Stimulated activated CD8-positive, alpha-beta memory T cell treated with anti-CD3 and anti-CD28 coated beads, Interleukin-4, amount 100 ng/mL, for 1 hour (primary cell): ENCODE measurements around the gene STK11IP.

Experiments
- DNase-seq, 2 donors: peaks; one replicate each; pipeline ENCODE4 v3.0.0-alpha.2; 2020; ENCODE audit warnings: low read depth in 2 of 2, low spot score in 1 of 2

STK11IP gene

DNA sequence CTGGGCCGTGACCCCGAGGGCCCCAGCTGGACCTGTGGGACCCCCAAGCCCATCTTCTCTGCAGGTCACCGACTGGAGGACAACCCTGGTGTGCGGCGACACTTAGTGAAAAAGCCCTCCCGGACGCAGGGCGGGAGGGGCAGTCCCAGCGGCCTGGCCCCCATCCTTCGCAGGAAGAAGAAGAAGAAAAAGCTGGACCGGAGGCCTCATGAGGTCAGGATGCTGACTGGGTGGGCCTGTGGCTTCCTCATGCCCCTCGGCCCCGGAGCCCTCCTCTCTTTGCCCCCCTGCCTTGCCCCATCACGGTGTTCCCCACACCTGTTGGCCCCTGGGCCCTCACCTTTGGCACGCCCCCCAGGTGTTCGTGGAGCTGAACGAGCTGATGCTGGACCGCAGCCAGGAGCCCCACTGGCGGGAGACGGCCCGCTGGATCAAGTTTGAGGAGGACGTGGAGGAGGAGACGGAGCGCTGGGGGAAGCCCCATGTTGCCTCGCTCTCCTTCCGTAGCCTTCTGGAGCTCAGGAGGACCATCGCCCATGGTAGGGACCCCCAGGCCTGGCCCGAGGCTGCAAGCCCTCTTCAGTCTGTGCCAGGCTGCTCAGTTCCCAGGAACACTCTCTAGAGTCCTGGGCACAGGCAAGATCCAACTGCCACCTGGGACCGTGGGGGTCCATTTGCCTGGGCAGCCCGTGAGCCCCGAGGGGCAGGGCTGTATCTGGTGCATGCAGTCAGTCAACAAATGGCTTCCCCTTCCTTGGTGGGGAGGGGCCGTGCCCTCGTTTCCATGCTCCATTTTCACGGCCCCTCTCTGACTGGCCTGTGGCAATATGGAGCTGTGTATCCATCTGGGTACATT, 34.5 kb downstream of the STK11IP start:
- DNase-seq, result no peak

DNA sequence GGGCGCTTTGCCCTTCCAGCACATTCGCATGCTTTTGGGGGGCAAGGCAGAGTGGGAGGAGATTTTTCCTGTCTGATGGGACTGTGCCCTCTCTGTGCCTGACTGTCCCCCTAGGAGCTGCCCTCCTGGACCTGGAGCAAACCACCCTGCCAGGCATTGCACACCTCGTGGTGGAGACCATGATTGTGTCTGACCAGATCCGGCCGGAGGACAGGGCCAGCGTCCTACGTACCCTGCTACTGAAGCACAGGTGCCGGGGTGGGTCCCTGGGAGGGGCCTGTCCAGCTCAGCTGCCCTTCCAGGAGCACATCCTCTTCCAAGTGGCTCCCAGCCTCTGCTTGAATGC, 35.1 kb downstream of the STK11IP start:
- DNase-seq, result no peak

DNA sequence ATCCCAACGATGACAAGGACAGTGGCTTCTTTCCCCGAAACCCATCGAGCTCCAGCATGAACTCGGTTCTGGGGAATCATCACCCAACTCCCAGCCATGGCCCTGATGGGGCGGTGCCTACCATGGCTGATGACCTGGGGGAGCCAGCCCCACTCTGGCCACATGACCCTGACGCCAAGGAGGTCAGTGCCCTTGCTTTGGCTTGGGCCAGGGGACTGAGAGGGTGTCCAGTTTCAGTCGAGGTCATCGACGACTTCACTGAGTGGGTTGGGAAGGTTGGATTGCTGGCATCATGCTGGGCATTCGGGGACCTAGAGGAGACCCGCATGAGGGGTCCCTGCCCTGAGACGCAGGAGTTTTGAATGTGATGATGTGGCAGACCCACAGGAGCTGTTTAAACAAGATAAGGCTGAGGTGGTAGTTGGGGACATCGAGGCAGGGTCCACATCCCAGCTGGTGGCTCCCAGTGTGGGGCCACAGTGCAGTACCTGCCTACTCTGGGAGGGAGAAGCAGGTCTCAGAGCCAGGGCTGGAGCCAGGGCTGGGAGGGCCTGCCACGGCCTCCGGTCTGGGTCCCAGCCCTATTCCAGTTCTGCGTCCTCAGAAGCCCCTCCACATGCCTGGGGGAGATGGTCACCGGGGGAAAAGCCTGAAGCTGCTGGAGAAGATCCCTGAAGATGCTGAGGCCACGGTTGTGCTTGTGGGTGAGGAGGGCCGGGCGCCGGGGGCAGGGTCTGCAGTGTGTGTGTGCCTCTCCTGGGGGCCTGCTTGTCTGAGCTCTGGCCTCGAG, 35.8 kb downstream of the STK11IP start:
- DNase-seq, result no peak

DNA sequence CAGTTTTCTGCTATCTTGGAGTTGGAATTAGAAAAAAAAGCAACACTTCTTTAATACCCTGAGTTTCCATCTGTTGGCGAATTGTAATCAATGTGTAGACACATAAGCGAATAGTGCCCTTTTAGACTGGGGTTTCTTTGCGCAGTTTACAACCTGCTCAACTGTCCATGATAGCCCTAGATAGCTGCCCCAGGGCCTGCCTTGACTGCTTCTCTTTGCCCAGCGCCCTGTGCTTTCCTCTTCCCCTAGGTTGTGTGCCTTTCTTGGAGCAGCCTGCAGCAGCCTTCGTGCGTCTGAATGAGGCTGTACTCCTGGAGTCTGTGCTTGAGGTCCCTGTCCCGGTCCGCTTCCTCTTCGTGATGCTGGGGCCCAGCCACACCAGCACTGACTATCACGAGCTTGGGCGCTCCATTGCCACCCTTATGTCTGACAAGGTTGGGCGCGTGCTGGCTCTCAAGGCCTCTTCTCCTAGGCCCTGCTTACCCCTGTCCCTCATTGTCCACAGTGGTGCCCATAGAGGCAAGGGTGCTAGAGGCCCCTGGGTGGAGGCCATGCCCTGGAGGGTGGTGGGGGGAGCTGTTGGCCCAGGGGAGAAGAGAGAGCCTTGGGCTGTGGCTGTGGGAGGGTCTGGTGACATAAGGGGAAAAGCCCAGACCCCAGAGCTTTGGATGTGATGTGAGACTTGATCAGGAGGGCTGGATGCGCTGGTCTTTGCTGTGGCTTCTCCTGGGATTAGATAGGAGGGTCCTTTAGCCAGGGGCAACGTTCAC, 36.7 kb downstream of the STK11IP start:
- DNase-seq, result no peak

DNA sequence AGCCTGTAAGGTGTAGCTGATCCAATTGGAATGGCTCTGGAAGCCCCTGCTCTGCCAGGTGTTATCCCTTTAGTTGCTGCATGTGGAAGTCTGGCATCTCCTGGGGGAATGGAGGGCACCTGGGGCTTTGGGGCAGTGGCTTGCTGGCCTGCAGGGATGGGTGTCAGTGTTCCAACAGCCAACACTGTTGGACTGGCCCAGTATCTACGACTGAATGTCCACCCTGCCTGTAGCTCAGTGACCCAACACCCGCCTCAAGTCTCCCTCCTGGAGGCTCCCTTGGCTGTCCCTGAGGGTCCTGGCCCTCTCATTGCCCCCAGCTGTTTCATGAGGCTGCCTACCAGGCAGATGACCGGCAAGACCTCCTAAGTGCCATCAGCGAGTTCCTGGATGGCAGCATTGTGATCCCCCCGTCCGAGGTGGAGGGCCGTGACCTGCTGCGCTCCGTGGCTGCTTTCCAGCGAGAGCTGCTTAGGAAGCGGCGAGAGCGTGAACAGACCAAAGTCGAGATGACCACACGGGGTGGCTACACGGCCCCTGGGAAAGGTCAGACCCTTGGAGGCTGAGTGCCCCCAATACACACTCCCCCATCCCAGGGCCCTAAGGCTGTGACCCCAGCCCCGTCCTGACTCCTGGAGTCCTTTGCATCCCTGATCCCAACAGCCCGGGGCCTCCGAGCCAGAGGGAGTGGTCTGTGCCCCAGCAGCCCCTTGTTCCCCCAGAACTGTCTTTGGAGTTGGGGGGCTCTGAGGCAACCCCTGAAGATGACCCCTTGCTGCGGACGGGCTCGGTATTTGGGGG, 37.5 kb downstream of the STK11IP start:
- DNase-seq, result no peak

DNA sequence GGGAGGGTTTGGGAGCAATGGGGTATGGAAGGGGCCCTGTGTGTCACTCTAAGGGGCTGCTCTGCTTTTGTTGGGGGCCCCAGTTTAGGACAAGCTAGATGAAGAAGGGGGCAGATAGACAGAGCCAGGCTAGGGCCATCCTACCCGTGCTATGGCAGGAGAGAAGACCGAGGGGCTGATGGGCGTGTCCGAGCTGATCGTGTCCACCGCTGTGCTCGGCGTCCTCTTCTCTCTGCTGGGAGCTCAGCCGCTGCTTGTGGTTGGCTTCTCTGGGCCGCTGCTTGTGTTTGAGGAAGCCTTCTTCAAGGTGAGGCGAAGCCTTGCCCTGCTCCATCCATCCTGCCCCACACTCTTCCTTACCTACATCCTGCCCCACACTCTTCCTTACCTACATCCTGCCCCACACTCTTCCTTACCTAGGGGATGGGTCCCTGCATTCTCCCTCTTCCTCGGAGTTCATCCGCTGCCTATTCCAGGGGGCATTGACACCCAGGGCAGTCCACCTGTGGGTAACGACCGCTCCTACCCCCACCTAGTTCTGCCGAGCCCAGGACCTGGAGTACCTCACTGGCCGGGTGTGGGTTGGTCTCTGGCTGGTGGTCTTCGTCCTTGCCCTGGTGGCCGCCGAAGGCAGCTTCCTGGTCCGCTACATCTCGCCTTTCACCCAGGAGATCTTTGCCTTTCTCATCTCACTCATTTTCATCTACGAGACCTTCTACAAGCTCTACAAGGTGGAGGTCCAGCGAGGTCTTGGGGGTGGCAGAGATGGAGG, 38.7 kb downstream of the STK11IP start:
- no peak for DNase-seq

DNA sequence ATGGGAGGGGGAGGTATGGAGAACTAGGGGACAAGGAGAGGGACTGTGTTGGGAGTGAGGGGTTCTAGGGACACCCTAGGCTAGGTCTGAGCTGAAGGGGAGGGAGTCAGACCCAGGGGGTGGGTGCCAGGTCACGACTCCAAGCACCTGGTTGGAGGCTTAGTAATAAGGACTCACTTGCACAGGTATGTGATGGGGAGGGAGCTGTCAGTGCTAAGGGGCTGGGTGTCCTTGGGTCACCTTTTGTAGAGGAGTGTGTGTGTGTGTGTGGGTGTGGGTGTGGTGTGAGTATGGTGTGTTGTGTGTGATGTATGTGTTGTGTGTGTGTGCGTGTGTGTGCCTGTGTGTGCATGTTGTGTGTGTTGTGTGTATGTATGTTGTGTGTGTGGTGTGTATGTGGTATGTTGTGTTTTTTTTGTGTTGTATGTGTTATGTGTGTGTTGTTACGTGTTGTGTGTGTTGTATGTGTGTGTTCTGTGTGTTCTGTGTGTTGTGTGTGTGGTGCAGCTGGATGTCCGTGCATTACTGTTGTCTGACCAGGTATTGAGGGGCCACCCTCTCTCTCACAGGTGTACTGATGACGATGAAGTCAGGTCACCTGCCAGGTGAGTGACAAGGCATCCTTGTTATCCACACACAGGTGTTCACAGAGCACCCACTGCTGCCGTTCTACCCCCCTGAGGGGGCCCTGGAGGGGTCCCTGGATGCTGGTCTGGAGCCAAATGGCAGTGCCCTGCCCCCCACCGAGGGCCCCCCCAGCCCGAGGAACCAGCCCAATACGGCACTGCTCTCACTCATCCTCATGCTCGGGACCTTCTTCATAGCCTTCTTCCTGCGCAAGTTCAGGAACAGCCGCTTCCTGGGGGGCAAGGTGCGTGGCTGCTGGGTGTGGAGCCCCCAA, 39.5 kb downstream of the STK11IP start:
- no peak for DNase-seq

DNA sequence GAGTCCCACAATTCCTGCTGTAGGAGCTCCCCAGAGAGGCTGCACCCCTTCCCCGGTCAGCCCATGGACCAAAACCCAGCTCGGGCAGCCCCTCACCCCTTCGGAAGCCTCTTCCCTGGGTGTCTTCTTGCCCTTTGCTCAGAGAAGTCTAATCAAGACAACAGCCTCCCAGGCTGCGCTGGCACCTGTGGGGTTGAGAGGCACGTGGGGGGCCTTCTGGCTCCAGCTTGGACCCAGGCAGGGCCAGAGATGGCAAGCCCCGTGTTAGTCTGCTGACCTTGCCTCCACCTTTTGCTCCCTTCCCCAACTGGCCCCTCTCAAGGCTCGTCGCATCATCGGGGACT, 40.2 kb downstream of the STK11IP start:
- no peak for DNase-seq

DNA sequence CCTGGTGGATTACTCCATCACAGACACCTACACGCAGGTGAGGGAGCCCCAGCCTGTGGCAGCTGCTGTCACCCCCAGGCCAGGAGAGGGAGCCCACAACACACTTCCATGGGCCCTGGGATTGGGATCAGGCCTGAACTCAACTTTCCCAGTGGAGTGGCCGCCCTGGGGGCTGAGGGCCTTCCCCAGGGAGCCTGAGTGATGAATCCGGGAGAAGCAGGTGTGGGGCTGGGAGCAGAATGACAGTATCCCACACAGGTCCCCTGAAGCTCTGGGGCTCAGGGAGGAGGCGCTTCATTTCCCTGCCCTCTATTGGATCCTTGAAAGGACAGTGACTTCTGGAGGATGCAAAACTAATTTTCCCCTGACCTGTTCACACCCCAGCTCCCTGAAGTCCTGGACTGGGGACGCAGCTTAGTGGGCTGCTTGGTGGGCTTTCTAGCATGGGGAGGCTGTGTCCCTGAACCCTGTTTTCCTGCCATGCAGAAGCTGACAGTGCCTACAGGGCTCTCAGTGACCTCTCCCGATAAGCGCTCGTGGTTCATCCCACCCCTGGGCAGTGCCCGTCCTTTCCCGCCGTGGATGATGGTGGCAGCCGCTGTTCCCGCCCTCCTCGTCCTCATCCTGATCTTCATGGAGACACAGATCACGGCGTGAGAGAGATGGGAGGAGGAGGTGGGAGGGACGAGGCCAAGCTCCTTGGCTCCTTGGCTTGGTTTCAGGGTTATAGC, 40.7 kb downstream of the STK11IP start:
- no peak for DNase-seq

DNA sequence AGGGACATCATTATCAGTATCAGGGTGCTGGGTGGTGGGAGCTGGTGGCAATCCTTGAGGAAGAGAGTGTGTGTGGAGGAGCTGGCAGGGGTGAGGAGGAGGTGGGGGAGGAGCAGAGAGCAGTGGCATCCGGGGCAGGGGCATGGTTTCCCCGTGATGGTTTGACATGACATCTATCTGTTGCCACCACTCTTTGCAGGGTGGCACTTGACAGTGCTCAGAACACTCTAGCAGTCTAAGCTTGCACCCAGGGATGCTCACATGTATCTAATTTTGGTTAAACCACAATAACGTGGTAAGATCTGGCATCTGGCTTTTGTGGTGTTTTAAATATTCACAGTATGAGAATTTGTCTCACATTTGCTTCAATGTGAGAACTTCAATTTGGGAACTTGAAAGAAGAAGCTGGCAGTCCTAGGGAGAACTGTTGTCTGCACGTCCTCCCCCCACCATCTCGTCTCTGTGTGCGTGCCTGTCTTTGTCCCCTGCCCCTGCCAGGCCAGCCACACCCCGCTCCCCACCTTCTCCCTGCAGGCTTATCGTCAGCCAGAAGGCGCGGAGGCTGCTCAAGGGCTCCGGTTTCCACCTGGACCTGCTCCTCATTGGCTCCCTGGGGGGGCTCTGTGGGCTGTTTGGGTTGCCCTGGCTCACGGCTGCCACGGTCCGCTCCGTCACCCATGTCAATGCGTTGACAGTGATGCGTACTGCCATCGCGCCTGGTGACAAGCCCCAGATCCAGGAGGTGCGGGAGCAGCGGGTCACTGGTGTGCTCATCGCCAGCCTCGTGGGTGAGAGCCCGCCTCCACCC, 41.5 kb downstream of the STK11IP start:
- DNase-seq, result no peak

DNA sequence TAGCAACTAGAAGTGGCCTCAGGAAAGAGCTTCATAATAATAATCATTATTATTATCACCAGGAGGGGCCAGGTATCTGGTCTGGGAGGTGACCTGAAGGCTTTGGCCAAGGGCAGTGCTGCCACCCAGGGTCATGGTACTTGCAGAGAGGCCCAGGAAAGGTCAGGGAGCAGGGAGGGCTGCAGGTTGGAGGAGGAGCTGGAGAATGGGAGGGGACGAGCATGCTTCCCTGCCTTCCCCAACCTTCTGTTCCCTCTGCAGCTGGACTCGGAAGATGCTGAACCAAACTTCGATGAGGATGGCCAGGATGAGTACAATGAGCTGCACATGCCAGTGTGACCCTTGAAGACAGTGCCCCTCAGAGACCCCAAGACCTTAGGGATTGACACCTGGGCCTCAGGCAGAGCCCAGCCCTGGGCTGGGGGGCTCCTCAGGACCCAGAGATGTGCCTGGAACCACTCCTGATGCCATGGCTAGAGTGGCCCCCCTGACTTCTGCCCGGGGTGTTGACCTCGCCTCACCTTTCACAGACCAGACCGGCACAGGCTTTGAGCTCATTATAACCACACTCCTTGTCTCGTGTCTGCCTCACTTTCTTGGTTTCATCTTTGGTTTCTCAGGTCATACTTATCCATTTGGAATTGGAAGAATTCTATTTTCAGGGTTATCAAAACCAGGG, 43.9 kb downstream of the STK11IP start:
- DNase-seq, result no peak

DNA sequence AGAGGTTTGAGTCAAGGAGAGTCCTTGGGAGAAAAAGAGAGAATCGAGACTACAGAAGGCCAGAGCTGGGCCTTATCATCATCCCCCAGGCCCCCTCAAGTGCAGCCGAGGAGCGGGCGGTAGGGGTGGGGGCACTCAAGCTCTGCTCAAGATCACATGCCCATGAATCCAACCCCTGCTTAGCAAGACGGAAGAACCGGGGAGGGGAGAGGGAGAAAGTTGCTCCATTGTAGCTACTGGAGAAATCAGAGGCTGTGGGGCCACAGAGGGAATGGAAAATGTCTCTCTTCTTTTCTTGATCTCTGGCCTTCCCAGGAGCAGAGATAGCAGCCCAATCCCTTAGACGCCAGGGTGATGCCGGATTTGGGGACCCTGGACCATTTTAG, 44.4 kb downstream of the STK11IP start:
- DNase-seq, result no peak

DNA sequence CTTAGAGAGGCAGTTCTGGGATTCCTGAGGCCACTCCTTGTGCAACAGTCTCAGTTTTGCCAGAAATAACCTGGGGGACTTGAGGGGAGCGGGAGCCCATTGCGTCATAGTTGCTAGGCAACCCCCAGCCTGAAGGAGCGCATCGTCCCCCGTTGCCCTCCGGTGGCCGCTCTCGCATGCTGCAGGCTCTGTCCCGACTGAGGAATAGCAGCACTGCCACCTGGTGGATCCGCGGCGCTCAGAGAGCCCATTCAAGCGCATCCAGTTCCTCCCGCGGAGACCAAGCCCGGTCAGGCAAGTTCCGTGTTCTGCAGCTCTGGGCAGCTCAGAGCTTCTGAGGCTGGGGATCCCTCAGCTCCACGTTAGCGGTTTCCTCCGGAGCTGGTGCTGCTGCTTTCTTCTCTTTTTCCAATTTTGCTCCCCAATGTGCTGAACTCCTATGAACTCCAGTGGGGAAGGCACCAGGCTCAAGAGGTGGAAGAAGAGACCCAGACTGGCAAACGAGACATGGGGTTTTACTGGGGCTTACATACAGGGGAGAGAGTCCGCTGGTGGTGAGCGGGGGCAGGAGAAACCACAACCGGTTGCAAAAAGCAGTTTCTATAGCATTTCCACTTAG, 44.9 kb downstream of the STK11IP start:
- peak; percentile 55 to 75 for DNase-seq

DNA sequence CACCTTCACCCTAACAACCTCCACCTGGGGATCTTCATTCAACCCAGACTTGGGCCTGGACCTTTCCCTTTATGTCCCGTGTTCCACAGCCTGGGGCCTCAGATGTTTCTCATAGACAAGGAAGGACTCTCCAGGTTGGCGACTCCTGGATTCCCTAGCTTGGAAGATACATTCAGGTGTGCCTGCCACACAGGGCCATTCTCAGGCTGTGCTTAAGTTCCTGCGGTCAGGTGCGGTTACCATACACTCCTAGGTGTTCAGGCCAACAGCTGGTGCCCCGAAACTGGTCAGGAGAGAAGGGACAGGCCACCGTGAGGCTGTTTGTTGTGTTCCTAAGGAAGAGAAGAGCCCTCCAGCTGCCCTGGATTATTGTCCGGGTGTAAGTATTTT, 45.4 kb downstream of the STK11IP start:
- DNase-seq, result no peak

DNA sequence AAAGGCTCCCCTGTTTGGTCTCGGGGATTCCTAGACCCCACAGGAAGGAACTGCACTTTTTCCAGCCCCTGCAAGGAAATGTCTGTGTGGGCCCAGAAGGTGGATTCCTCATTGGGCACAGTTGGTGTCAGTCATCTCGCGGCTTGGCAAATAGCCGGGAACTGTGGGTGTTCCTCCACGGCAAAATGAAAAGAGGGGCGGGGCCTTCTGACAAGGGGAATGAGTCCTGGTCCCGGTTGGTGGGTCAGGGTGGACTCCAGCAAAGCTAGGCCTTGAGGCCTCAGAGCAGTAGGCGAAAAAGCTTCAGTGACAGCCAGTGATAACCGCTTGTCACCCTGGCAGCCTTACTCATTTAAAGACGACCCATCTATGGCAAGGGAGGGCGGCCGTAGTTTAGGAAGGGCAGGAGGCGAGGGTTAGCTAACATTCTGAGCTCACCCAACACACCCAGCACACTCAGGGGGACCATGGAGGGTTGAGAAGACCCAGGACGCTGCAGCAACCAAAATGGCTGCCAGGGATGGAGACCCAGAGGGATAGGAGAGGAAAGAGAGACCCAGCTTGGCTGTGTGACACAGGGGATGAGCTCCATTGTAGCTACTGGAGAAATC, 46.2 kb downstream of the STK11IP start:
- no peak for DNase-seq

DNA sequence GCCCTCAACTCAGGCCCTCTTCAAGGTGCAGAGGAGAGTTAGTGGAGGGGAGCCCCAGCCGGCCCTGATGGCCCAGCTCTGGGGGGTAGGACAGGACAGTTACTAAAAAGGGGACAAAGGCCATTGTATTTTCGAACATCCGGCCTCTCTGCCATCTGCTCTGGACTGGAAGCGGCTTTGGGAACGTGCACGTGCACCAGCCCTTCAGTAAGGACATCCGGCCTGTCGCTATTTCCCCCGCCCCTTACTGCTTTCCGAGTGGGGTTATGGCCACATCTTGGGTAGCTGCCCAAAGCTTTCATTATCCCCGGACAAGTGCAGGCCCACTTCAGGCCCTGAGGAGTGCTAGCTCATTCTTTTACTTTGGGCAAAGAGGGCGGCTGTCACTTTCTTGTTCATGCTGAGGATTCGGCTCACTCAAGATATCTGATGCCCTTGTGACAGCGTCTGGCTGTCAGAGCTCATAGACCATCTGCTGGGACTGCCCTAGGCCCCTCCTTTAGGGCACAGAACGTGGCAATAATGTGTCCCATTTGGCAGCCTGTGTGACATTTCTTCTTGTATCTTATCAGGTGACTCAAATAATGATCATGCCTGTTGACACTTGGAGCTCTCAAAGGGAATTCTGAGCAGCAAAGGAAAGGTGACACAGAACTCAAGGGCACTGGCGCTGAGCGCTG, 47.3 kb downstream of the STK11IP start:
- DNase-seq, result no peak
